ENCODE measurements around the gene FABP3. TPM values are rescaled to one million over a fixed set of nuclear protein-coding genes. Genes with fewer than 3 reads are reported as not detected.

Gene FABP3
- total RNA-seq, 2 experiments from 2014 or later = not detected

DNA sequence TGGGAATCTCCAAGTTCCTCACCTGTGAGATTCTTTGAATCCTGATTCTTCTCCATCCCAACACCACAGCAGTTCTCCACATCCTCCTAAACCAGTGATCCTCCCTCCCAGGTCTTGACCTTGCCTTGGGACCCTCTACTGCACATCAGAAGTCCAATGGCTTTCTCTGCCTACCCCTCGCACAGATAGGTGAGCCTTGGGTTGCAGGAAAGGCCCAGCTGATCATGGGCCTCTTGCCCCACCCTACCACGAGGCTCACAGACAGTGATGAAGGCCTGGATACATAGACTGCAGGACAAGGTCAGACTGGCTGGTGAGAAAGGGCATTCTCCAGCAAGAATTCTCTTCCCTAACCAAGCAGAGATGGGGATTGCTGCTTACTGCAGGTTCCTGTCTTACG, 825 bp downstream of the FABP3 start:
- peaks cover 6% of the 10 kb centered on the region for H3K36me3 Mint-ChIP-seq (ENCODE audit: low read depth)
- CTCF ChIA-PET = no interaction called here
- no peak overlapping the region for H3K4me3 Mint-ChIP-seq

GRCh38 chr1:31371121-31371959, 1.5 kb downstream of the FABP3 start:
- Histone ChIP-seq H3K4me3 (ENCODE audit: low read length) (no peak overlapping the region), H3K9me3 (ENCODE audit: control insufficient read depth in 1 of 2, insufficient read depth in 1 of 2, low read length in 2 of 2) (no peaks in the 10 kb centered on the region), H3K27me3 (ENCODE audit: control insufficient read depth in 1 of 2, insufficient read depth in 2 of 2, low read length in 2 of 2) (peaks cover 0 to 4% of the 10 kb centered on the region in 2 experiments), H3K27ac (ENCODE audit: low read depth in 1 of 2, low read length in 2 of 2) (no peak overlapping the region), H3K4me1 (ENCODE audit: insufficient read depth, low read length) (peaks cover 15% of the 10 kb centered on the region), H3K36me3 (ENCODE audit: insufficient read depth, low read length) (peaks cover 9% of the 10 kb centered on the region)
- Mint-ChIP-seq H3K4me1 (ENCODE audit: low read depth) (peaks cover 8% of the 10 kb centered on the region), H3K36me3 (ENCODE audit: low read depth) (peaks cover 12% of the 10 kb centered on the region), H3K4me3 (no peak overlapping the region), H3K27me3 (no peaks in the 10 kb centered on the region), H3K27ac (no peak overlapping the region), H3K9me3 (no peaks in the 10 kb centered on the region)
- ChIA-PET POLR2A (no interaction called here), CTCF (no interaction called here)
- intact Hi-C loops (cut with DNase I, micrococcal nuclease) = no loop called here
- DNase-seq (no peak), ATAC-seq (ENCODE audit: poor library complexity) (no peak)
- TF ChIP-seq, protein P1, sequence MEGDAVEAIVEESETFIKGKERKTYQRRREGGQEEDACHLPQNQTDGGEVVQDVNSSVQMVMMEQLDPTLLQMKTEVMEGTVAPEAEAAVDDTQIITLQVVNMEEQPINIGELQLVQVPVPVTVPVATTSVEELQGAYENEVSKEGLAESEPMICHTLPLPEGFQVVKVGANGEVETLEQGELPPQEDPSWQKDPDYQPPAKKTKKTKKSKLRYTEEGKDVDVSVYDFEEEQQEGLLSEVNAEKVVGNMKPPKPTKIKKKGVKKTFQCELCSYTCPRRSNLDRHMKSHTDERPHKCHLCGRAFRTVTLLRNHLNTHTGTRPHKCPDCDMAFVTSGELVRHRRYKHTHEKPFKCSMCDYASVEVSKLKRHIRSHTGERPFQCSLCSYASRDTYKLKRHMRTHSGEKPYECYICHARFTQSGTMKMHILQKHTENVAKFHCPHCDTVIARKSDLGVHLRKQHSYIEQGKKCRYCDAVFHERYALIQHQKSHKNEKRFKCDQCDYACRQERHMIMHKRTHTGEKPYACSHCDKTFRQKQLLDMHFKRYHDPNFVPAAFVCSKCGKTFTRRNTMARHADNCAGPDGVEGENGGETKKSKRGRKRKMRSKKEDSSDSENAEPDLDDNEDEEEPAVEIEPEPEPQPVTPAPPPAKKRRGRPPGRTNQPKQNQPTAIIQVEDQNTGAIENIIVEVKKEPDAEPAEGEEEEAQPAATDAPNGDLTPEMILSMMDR (IDR thresholded peaks at IDR 0.05) = no peak

More for the DNA sequence above, 825 bp downstream of the FABP3 start:
- ATAC-seq (ENCODE audit: poor library complexity) (no peak), DNase-seq (no peak)
- Histone ChIP-seq H3K9me3 (ENCODE audit: control insufficient read depth in 1 of 2, insufficient read depth in 1 of 2, low read length in 2 of 2) (no peaks in the 10 kb centered on the region), H3K4me3 (ENCODE audit: low read length) (no peak overlapping the region), H3K36me3 (ENCODE audit: insufficient read depth, low read length) (peaks cover 2% of the 10 kb centered on the region), H3K27me3 (ENCODE audit: control insufficient read depth in 1 of 2, insufficient read depth in 2 of 2, low read length in 2 of 2) (peaks cover 0 to 4% of the 10 kb centered on the region in 2 experiments), H3K4me1 (ENCODE audit: insufficient read depth, low read length) (peaks cover 15% of the 10 kb centered on the region), H3K27ac (ENCODE audit: low read depth in 1 of 2, low read length in 2 of 2) (no peak overlapping the region)
- Mint-ChIP-seq H3K4me1 (ENCODE audit: low read depth) (peaks cover 8% of the 10 kb centered on the region), H3K9me3 (no peaks in the 10 kb centered on the region), H3K27me3 (no peaks in the 10 kb centered on the region), H3K27ac (no peak overlapping the region)
- intact Hi-C loops (cut with DNase I, micrococcal nuclease) = no loop called here
- POLR2A ChIA-PET = no interaction called here
- TF ChIP-seq, protein P1 (IDR thresholded peaks at IDR 0.05) = no peak

GRCh38 chr1:31370565-31370964, 2.3 kb downstream of the FABP3 start:
- peaks cover 17% of the 10 kb centered on the region for H3K36me3 Mint-ChIP-seq (ENCODE audit: low read depth)
- Histone ChIP-seq H3K4me3 (ENCODE audit: low read length) (no peak overlapping the region), H3K27me3 (ENCODE audit: control insufficient read depth in 1 of 2, insufficient read depth in 2 of 2, low read length in 2 of 2) (peaks cover 0 to 4% of the 10 kb centered on the region in 2 experiments), H3K27ac (ENCODE audit: low read depth in 1 of 2, low read length in 2 of 2) (no peak overlapping the region), H3K4me1 (ENCODE audit: insufficient read depth, low read length) (peaks cover 15% of the 10 kb centered on the region), H3K36me3 (ENCODE audit: insufficient read depth, low read length) (peaks cover 15% of the 10 kb centered on the region), H3K9me3 (ENCODE audit: control insufficient read depth in 1 of 2, insufficient read depth in 1 of 2, low read length in 2 of 2) (no peaks in the 10 kb centered on the region)
- CTCF ChIA-PET = no interaction called here
- no peak for ATAC-seq (ENCODE audit: poor library complexity)
- no peak overlapping the region for H3K27ac Mint-ChIP-seq
- no peaks in the 10 kb centered on the region for H3K27me3 Mint-ChIP-seq
- DNase-seq = no peak
- no peak overlapping the region for H3K4me3 Mint-ChIP-seq
- H3K9me3 Mint-ChIP-seq = no peaks in the 10 kb centered on the region
- intact Hi-C loops (cut with DNase I, micrococcal nuclease) = no loop called here
- H3K4me1 Mint-ChIP-seq (ENCODE audit: low read depth) = peaks cover 8% of the 10 kb centered on the region
- POLR2A ChIA-PET = no interaction called here
- TF ChIP-seq, protein P1 (IDR thresholded peaks at IDR 0.05) = no peak

Measured in CD4-positive, alpha-beta T cell (primary cell).